ENCODE results near the gene RPS6KC1. TPM values are rescaled to one million over a fixed set of nuclear protein-coding genes. Genes with fewer than 3 reads are reported as not detected.

RPS6KC1 gene
- total and polyA plus RNA-seq, 8 donors: 15.8 to 25.2 (median 23.5) TPM

GRCh38 chr1:213276236-213276635 lies 225.2 kb downstream of the RPS6KC1 start:
- Histone ChIP-seq H3K4me3 (no peak overlapping the region), H3K36me3 (peaks cover 0 to 23% of the 10 kb centered on the region in 2 donors), H3K27ac (no peak overlapping the region), H3K4me1 (no peaks in the 10 kb centered on the region), H3K9me3 (no peaks in the 10 kb centered on the region), H3K27me3 (no peaks in the 10 kb centered on the region)
- no peak for ATAC-seq
- intact Hi-C loops (cut with DNase I): no loop called here
- no peak for DNase-seq
- TF ChIP-seq, protein P1, sequence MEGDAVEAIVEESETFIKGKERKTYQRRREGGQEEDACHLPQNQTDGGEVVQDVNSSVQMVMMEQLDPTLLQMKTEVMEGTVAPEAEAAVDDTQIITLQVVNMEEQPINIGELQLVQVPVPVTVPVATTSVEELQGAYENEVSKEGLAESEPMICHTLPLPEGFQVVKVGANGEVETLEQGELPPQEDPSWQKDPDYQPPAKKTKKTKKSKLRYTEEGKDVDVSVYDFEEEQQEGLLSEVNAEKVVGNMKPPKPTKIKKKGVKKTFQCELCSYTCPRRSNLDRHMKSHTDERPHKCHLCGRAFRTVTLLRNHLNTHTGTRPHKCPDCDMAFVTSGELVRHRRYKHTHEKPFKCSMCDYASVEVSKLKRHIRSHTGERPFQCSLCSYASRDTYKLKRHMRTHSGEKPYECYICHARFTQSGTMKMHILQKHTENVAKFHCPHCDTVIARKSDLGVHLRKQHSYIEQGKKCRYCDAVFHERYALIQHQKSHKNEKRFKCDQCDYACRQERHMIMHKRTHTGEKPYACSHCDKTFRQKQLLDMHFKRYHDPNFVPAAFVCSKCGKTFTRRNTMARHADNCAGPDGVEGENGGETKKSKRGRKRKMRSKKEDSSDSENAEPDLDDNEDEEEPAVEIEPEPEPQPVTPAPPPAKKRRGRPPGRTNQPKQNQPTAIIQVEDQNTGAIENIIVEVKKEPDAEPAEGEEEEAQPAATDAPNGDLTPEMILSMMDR (IDR thresholded peaks at IDR 0.05): no peak

DNA sequence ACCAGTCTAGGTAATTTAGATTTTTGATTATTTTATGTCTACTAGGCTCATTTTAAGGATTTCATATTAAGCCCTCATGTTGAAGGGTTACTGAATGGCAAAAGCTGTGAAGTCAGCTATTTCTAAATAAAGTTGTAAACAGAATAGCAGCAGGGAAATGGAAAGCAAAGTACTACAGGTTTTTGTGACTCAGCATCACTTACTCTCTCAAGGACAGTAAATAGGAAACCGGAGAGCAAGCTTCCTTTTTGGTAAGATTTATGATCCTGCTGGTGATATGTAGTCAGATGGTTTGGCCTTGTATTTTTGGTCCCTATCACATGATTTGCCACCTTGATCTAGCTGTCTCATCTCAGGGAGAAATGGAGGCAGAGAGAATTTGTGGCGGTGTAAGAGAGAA lies 226.0 kb downstream of the RPS6KC1 start:
- Histone ChIP-seq H3K36me3 (peaks cover 0 to 23% of the 10 kb centered on the region in 2 donors), H3K4me3 (no peak overlapping the region), H3K4me1 (no peaks in the 10 kb centered on the region), H3K27me3 (no peaks in the 10 kb centered on the region), H3K27ac (no peak overlapping the region), H3K9me3 (no peaks in the 10 kb centered on the region)
- TF ChIP-seq, protein P1 (IDR thresholded peaks at IDR 0.05): no peak
- DNase-seq: no peak
- intact Hi-C loops (cut with DNase I): no loop called here
- no peak for ATAC-seq

GRCh38 chr1:213279410-213279809 lies 228.4 kb downstream of the RPS6KC1 start:
- ATAC-seq (no peak), DNase-seq (no peak)
- no peaks in the 10 kb centered on the region for H3K4me1 ChIP-seq
- TF ChIP-seq, protein P1 (IDR thresholded peaks at IDR 0.05): no peak
- intact Hi-C loops (cut with DNase I): no loop called here
- H3K4me3 ChIP-seq: no peak overlapping the region
- peaks cover 0 to 5% of the 10 kb centered on the region in 2 donors for H3K36me3 ChIP-seq
- no peaks in the 10 kb centered on the region for H3K27me3 ChIP-seq
- no peaks in the 10 kb centered on the region for H3K9me3 ChIP-seq
- H3K27ac ChIP-seq: no peak overlapping the region

DNA sequence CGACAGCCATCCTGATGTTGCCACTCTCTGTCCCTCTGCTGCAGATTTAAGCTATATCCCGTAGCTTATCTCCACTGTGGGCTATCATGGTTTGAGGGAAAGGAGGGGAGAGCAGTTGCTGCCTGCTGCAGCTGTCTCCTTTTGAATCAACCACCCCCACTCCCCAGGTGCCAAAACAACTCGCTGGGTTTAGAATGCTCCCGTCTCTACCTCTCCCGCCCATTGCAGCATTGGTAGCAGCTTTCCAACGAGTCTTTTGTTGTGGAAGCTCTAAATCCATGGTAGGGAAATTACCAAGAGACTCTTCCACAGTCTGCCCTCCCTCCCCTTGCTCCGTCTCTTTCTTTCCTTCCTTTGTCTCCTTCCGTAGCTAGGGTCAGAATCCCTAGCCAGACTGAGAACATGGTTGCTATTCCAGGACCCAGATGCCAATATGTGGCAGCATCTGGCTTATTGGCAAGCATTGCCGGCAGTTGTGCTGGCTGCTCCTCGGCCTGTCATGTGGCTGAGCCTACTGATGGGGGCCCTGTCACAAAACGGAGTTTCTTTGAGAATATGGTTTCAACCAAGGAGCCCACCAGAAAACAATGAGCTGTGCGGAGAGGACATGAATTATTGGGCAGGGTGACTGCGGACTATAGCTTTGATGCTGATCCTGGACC lies 230.7 kb downstream of the RPS6KC1 start:
- TF ChIP-seq, protein P1 (IDR thresholded peaks at IDR 0.05): no peak
- Histone ChIP-seq H3K4me1 (no peaks in the 10 kb centered on the region), H3K4me3 (no peak overlapping the region), H3K27ac (no peak overlapping the region), H3K27me3 (no peaks in the 10 kb centered on the region), H3K36me3 (no peaks in the 10 kb centered on the region), H3K9me3 (peaks cover 0 to 2% of the 10 kb centered on the region in 2 donors)
- intact Hi-C loops (cut with DNase I): no loop called here
- DNase-seq (peak in 1 of 4 donors; percentile 30), ATAC-seq (no peak)

DNA sequence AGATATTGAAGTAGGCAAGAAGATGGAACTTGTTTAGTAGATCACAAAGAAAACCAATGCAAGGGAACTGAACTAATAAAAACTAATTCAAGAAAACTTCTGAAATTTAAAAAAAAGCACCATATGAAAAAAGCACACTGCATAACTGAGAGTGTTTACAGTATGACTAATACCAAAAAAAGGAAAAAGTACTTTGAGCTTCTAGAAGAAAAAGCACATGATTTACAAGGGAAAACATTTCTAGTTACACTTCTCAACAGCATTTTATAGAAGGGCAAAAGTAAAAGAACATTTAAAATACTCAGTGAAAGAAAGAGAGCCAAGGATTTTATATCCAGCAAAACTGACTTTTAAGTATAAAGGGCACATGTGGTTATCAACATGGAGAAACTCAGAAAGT lies 233.6 kb downstream of the RPS6KC1 start:
- ATAC-seq (peak; percentile 33), DNase-seq (no peak)
- intact Hi-C loops (cut with DNase I): no loop called here
- Histone ChIP-seq H3K4me3 (no peak overlapping the region), H3K36me3 (no peaks in the 10 kb centered on the region), H3K4me1 (no peaks in the 10 kb centered on the region), H3K27ac (no peak overlapping the region), H3K27me3 (no peaks in the 10 kb centered on the region), H3K9me3 (peaks cover 0 to 2% of the 10 kb centered on the region in 2 donors)
- TF ChIP-seq, protein P1 (IDR thresholded peaks at IDR 0.05): no peak

All from left lung (tissue), 10 donors.